Right renal cortex interstitium (tissue), 3 donors: ENCODE results near the gene CSH2. TPM values are rescaled to one million over a fixed set of nuclear protein-coding genes. Genes with fewer than 3 reads are reported as not detected.
"Not testable (repeated sequence)": the region's sequence is repeated elsewhere in the genome, so short reads cannot be mapped to it uniquely, and the experiment has no call there.

Experiments used
- DNase-seq, 3 donors: peaks; one replicate each; pipeline ENCODE4 v3.0.0-alpha.2; 2013; ENCODE audit warnings: low read depth in 3 of 3, low spot score in 2 of 3
- polyA plus RNA-seq, 3 donors: library from polyadenylated mRNA; unstranded; fragments of 120-200 nt; gene quantifications; one replicate each; pipeline ENCODE4 v1.2.1, GENCODE V29; 2013; ENCODE audit not compliant: insufficient read length in 3 of 3

The CSH2 gene
- polyA plus RNA-seq = 1 to 10 TPM in 2 of 3 donors, not detected in 1; 1.2 to 2.2 TPM

DNA sequence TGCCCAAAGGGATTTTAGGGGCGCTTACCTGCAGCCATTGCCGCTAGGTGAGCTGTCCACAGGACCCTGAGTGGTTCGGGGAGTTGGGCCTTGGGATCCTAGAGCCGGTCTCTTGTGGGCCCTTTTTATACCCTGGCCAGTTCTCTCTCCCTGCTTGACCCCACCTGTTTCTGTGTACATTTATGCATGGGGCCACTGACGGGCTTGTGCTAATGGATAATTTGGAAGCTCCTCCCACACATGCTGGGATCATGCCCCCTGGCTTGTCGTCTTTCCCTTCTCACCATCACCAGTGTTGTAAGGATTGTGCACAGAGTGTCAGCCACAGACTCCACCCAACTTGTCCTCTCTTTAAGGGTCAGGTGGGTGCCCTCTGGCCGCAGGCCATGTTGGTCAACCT, at the start of gene CSH2:
TSS of gene CSH2 (minus strand) at position 101 of the 400 bp plus-strand sequence. CDS start at position 38, 63 bp downstream.
- not testable (repeated sequence) for DNase-seq

- DNase-seq = not testable (repeated sequence)
These were observed 48.9 kb upstream of the CSH2 start for GRCh38 chr17:63922402-63922801.

- DNase-seq = not testable (repeated sequence)
These were observed 47.3 kb upstream of the CSH2 start for GRCh38 chr17:63920779-63921178.

DNA sequence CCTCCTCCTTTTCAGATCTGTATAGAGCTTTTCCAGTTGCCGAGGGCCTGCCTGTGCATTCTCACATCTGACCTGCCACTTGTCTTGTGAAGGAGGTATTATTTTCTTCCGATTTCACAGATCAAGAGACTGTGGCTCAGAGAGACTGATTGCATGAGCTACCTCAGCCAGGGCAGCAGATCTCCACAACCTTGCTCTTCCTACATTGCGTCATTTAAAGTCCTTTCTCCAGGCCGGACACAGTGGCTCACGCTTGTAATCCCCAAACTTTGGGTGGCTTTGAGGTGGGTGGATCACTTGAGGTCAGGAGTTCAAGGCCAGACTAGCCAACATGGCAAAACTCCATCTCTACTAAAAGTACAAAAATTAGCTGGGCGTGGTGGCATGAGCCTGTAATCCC, 46.6 kb upstream of the CSH2 start:
- not testable (repeated sequence) for DNase-seq

DNA sequence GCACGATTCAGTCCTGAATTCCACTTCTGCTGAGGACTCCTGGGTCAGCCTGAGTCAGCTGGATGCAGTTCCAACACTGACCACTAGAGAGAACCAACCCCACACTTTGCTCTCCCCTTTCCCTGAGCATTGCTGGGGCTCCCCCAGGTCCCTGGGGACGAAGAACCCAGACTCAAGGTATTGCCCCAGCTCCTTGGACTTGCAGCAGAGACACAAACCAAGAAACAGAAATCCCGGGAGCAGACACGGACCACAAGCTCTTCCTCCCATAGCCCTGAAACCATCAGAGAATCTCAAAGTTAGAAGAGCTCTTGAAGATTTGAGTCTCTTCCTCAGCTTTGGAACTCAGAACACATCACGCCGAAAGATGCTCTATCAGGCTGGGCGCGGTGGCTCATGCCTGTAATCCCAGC, 45.8 kb upstream of the CSH2 start:
- peak in 1 of 3 donors; percentile 23 for DNase-seq

GRCh38 chr17:63918789-63919305, 45.4 kb upstream of the CSH2 start, which contains the start of gene GH1:
GH1 (minus strand) TSS chr17:63918839; CDS start chr17:63918776, 63 bp downstream.
- DNase-seq = not testable (repeated sequence)

- DNase-seq = no peak
These were observed 44.8 kb upstream of the CSH2 start for GRCh38 chr17:63918305-63918704.

DNA sequence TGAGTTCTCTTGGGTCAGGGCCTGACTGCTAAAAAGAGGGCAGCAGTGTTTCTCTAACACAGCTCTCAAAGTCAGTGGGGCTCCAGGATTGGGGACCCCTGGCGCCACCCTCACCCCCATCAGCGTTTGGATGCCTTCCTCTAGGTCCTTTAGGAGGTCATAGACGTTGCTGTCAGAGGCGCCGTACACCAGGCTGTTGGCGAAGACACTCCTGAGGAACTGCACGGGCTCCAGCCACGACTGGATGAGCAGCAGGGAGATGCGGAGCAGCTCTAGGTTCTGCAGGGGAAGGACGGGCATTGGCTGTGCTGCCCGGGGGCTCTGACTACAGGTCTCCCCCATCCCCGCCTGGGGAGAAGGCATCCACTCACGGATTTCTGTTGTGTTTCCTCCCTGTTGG, 44.2 kb upstream of the CSH2 start:
- DNase-seq = no peak

DNA sequence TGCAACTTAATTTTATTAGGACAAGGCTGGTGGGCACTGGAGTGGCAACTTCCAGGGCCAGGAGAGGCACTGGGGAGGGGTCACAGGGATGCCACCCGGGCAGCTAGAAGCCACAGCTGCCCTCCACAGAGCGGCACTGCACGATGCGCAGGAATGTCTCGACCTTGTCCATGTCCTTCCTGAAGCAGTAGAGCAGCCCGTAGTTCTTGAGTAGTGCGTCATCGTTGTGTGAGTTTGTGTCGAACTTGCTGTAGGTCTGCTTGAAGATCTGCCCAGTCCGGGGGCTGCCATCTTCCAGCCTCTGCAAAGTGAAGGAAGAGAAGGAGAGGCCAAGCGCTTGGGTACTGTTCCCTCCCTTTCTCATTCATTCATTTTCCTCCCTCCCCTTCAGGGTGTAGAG, 43.7 kb upstream of the CSH2 start:
- DNase-seq = not testable (repeated sequence)

DNA sequence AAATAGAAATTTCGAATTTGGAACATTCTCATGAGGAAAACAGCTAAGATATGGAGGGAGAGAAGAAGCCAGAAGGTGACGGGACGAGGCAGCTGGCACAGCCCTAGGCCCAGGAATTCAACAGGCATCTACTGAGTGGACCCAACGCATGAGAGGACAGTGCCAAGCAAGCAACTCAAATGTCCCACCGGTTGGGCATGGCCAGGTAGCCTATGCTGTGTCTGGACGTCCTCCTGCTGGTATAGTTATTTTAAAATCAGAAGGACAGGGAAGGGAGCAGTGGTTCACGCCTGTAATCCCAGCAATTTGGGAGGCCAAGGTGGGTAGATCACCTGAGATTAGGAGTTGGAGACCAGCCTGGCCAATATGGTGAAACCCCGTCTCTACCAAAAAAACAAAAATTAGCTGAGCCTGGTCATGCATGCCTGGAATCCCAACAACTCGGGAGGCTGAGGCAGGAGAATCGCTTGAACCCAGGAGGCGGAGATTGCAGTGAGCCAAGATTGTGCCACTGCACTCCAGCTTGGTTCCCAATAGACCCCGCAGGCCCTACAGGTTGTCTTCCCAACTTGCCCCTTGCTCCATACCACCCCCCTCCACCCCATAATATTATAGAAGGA, 43.2 kb upstream of the CSH2 start:
- DNase-seq = no peak

GRCh38 chr17:63915753-63916152, 42.3 kb upstream of the CSH2 start:
- DNase-seq = not testable (repeated sequence)

DNA sequence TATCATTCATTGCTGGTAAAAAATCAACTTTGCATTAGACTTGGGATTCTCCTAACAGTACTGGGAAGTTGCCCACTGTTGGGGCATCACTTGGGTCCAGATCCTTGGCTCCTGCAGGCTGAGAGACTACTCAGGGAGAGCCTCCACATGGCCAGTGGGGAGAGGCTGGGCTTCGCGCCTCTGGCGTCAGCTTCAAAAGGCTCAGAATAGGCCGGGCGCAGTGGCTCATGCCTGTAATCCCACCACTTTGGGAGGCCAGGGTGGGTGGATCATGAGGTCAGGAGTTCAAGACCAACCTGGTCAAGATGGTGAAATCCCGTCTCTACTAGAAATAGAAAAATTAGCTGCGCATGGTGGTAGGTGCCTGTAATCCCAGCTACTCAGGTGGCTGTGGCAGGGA, 41.0 kb upstream of the CSH2 start:
- no peak for DNase-seq

DNA sequence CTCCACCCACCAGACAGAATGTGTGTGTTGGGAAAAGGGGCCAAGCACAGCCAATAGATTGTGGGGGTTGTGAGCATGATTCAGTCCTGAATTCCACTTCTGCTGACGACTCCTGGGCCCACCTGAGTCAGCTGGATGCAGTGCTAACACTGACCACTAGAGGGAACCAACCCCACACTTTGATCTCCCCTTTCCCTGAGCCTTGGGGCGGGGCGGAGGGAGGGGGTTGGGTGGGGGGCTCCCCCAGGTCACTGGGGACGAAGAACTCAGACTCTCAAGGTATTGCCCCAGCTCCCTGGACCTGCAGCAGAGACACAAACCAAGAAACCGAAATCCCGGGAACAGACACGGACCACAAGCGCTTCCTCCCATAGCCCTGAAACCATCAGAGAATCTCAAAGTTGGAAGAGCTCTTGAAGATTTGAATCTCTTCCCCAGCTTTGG, 38.2 kb upstream of the CSH2 start:
- DNase-seq = no peak

- DNase-seq = no peak
These were observed 37.7 kb upstream of the CSH2 start, which contains the start of gene CSHL1 for GRCh38 chr17:63911041-63911635. CSHL1 (minus strand) TSS chr17:63911258; CDS start chr17:63911196, 62 bp downstream.

GRCh38 chr17:63910096-63910495, 36.6 kb upstream of the CSH2 start:
- DNase-seq = no peak

- DNase-seq = not testable (repeated sequence)
These were observed 36.1 kb upstream of the CSH2 start for GRCh38 chr17:63909586-63909985.

DNA sequence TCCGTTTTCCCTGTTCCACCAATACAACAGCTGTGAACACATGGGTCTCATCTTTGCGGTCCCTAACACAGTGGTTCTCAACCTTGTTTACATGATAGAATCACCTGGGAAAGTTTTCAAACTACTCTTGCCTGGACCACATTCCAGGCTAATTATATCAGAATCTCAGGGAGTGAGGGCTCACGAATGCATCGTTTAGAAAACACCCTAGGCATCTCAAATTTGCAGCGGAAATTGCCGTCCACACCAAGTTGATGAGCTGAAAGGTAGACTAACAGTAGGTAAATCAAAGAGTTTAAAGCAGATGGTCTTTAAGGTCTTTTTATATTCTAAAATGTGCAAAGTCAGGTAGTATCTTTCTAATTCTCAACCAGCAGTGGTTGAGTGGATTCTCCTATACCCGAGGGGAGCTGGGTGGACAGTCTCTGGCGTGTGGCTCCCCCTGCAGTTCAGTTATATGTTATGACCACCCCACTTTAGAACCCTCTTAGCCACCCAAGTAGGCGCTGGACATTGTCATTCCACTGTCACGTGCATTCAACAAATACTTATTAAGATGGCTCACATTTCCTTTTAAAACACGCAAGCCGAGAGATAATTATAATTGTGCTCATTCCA, 33.8 kb upstream of the CSH2 start:
- DNase-seq = not testable (repeated sequence)

GRCh38 chr17:63904796-63905195, 31.3 kb upstream of the CSH2 start:
- DNase-seq = not testable (repeated sequence)

- DNase-seq = not testable (repeated sequence)
These were observed 30.3 kb upstream of the CSH2 start for GRCh38 chr17:63903787-63904201.

GRCh38 chr17:63901971-63902370, 28.5 kb upstream of the CSH2 start:
- DNase-seq = not testable (repeated sequence)
